ENCODE measurements around the gene ZC3H11A. TPM values are rescaled to one million over a fixed set of nuclear protein-coding genes. Genes with fewer than 3 reads are reported as not detected.

The ZC3H11A gene
- total RNA-seq, 1 experiment from 2014 or later, result 95.9 TPM

DNA sequence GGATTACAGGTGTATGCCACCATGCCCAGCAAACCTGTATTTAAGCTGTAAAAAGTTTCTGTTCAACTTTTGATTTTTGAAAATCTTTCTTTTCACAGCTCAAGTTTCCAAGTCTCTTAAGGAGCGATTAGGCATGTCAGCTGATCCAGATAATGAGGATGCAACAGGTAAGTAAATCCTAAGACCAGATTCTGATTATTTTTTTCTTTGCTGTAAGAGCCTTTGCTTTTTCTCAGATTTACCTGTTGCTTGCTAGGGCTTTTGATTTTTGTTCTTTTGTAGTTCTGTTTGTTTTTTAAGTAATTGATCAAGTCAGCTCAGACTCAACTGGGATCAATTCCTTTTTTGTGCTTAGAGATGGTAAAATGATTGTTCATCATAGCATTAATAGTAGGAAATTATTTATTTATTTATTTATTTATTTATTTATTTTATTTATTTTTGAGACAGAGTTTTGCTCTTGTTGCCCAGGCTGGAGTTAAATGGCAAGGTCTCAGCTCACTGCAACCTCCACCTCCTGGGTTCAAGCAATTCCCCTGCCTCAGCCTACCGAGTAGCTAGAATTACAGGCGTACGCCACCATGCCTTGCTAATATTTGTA is 44.9 kb downstream of the ZC3H11A start:
- Histone ChIP-seq H4K91ac (ENCODE audit: insufficient read length, low read depth, low read length) (no peak overlapping the region), H2AFZ (ENCODE audit: low read length) (no peak overlapping the region), H3K4me2 (ENCODE audit: insufficient read depth, insufficient read length, low read length) (no peak overlapping the region), H3K79me1 (ENCODE audit: insufficient read depth, low read depth, low read length, poor library complexity, severe bottlenecking) (no peaks in the 10 kb centered on the region), H3K14ac (ENCODE audit: insufficient read depth, low read length) (no peak overlapping the region), H3T11ph (ENCODE audit: low read length) (no peak overlapping the region), H4K20me1 (ENCODE audit: control insufficient read depth, insufficient read depth, insufficient read length) (no peaks in the 10 kb centered on the region), H3K23me2 (ENCODE audit: insufficient read length, low read depth, low read length, poor library complexity, severe bottlenecking) (no peaks in the 10 kb centered on the region), H3K79me2 (ENCODE audit: insufficient read depth, low read length) (no peaks in the 10 kb centered on the region), H4K5ac (ENCODE audit: insufficient read length, low read depth, low read length) (no peak overlapping the region), H2AK5ac (ENCODE audit: insufficient read length, low read length) (no peak overlapping the region), H3K56ac (ENCODE audit: insufficient read length, low read depth, low read length) (no peak overlapping the region), H2BK15ac (ENCODE audit: low read depth, low read length) (no peak overlapping the region), H3K18ac (ENCODE audit: insufficient read length, low read depth, low read length) (no peak overlapping the region), H2BK20ac (ENCODE audit: low read depth, low read length, poor library complexity, severe bottlenecking) (no peak overlapping the region), H4K8ac (replicated peaks; ENCODE audit: insufficient read length, low read depth, low read length) (no peak overlapping the region), H2BK12ac (ENCODE audit: insufficient read length, low read depth, low read length) (no peak overlapping the region), H3K9ac (ENCODE audit: extremely low read depth, insufficient read length, low read length) (no peak overlapping the region), H3K4ac (ENCODE audit: low read depth, low read length) (no peak overlapping the region), H3K27me3 (ENCODE audit: insufficient read depth, low read length) (no peaks in the 10 kb centered on the region), H3K9me3 (ENCODE audit: control insufficient read depth, low read depth, low read length) (no peaks in the 10 kb centered on the region), H2BK120ac (ENCODE audit: low read depth, low read length, poor library complexity, severe bottlenecking) (no peak overlapping the region), H2BK5ac (ENCODE audit: insufficient read length, low read length) (no peak overlapping the region), H3K23ac (ENCODE audit: insufficient read length, low read depth, low read length) (no peak overlapping the region), H3K27ac (ENCODE audit: insufficient read length, low read depth, low read length) (no peak overlapping the region), H3K4me1 (ENCODE audit: insufficient read depth, low read length) (no peaks in the 10 kb centered on the region)
- no peak overlapping the region for H3K27ac Mint-ChIP-seq
- no CpG with 5 or more reads among the region's 4 CpGs for WGBS (ENCODE audit: extremely low coverage, insufficient read length, low lambda C conversion rate)
- H3K36me3 Mint-ChIP-seq (ENCODE audit: insufficient read depth in 1 of 3, low read depth in 3 of 3), result peaks cover 63 to 89% (median 88%) of the 10 kb centered on the region in 3 experiments
- TF ChIP-seq, protein P1, sequence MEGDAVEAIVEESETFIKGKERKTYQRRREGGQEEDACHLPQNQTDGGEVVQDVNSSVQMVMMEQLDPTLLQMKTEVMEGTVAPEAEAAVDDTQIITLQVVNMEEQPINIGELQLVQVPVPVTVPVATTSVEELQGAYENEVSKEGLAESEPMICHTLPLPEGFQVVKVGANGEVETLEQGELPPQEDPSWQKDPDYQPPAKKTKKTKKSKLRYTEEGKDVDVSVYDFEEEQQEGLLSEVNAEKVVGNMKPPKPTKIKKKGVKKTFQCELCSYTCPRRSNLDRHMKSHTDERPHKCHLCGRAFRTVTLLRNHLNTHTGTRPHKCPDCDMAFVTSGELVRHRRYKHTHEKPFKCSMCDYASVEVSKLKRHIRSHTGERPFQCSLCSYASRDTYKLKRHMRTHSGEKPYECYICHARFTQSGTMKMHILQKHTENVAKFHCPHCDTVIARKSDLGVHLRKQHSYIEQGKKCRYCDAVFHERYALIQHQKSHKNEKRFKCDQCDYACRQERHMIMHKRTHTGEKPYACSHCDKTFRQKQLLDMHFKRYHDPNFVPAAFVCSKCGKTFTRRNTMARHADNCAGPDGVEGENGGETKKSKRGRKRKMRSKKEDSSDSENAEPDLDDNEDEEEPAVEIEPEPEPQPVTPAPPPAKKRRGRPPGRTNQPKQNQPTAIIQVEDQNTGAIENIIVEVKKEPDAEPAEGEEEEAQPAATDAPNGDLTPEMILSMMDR (conservative IDR thresholded peaks at IDR 0.05), result no peak
- H3K4me3 Mint-ChIP-seq, result no peak overlapping the region
- H3K9me3 Mint-ChIP-seq, result peaks cover 21% of the 10 kb centered on the region in 2 experiments
- no peaks in the 10 kb centered on the region for H3K27me3 Mint-ChIP-seq (ENCODE audit: low read depth)
- H3K4me1 Mint-ChIP-seq, result peaks cover 4 to 8% of the 10 kb centered on the region in 2 experiments
- DNase-seq, result no peak

Measured in H9 (cell line).